ENCODE results near the gene KIR2DL3. TPM values are rescaled to one million over a fixed set of nuclear protein-coding genes. Genes with fewer than 3 reads are reported as not detected.
"Not testable (repeated sequence)": the region's sequence is repeated elsewhere in the genome, so short reads cannot be mapped to it uniquely, and the experiment has no call there.

KIR2DL3 gene
- total and polyA plus RNA-seq, 7 donors, result not detected

DNA sequence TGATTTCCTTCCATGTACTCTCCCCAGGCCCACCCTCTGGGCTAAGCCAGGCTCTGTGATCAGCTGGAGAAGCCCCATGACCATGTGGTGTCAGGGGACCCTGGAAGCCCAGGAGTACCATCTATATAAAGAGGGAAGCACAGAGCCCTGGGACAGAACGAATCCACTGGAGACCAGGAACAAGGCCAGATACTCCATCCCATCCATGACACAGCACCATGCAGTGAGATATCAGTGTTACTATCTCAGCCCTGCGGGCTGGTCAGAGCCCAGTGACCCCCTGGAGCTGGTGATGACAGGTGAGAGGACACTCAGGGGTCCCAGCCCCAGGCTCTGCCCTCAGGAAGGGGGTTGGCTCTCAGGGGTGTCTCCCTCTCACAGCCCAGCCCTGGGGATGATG, 41.5 kb upstream of the KIR2DL3 start:
- H3K9me3 ChIP-seq, result peaks cover 4% of the 10 kb centered on the region
- 19 to 31% (median 23%) methylated on average over 2 of the region's 2 CpGs for WGBS, 3 donors
- H3K27ac ChIP-seq, result no peak overlapping the region
- H3K36me3 ChIP-seq (ENCODE audit: insufficient read depth in 1 of 2, low read depth in 1 of 2), result no peaks in the 10 kb centered on the region
- no peak overlapping the region for H3K4me3 ChIP-seq
- intact Hi-C loops (cut with DNase I), result no loop called here
- no peak for DNase-seq
- no peaks in the 10 kb centered on the region for H3K27me3 ChIP-seq (ENCODE audit: insufficient read depth in 3 of 3, low read length in 2 of 3)
- no peak for ATAC-seq
- no peaks in the 10 kb centered on the region for H3K4me1 ChIP-seq
- TF ChIP-seq, protein P1, sequence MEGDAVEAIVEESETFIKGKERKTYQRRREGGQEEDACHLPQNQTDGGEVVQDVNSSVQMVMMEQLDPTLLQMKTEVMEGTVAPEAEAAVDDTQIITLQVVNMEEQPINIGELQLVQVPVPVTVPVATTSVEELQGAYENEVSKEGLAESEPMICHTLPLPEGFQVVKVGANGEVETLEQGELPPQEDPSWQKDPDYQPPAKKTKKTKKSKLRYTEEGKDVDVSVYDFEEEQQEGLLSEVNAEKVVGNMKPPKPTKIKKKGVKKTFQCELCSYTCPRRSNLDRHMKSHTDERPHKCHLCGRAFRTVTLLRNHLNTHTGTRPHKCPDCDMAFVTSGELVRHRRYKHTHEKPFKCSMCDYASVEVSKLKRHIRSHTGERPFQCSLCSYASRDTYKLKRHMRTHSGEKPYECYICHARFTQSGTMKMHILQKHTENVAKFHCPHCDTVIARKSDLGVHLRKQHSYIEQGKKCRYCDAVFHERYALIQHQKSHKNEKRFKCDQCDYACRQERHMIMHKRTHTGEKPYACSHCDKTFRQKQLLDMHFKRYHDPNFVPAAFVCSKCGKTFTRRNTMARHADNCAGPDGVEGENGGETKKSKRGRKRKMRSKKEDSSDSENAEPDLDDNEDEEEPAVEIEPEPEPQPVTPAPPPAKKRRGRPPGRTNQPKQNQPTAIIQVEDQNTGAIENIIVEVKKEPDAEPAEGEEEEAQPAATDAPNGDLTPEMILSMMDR (IDR thresholded peaks at IDR 0.05), result no peak

DNA sequence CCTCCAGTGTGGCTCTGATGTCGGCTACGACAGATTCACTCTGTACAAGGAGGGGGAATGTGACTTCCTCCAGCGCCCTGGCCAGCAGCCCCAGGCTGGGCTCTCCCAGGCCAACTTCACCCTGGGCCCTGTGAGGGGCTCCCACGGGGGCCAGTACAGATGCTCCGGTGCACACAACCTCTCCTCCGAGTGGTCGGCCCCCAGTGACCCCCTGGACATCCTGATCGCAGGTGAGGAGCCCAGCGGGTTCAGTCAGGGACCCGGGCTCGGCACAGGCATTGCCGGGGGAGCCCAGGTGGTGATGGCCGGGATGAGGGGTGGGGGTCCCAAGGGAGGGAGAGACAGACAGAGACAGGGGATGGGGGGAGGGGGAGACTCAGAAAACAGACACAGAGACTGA, 40.6 kb upstream of the KIR2DL3 start:
- H3K4me1 ChIP-seq; ATAC-seq; intact Hi-C loops (cut with DNase I); H3K27me3 ChIP-seq (ENCODE audit: insufficient read depth in 3 of 3, low read length in 2 of 3); H3K27ac ChIP-seq; H3K9me3 ChIP-seq; H3K4me3 ChIP-seq; H3K36me3 ChIP-seq (ENCODE audit: insufficient read depth in 1 of 2, low read depth in 1 of 2); DNase-seq: not testable (repeated sequence)
- 81 to 84% (median 82%) methylated on average over 10 to 13 of the region's 13 CpGs for WGBS, 3 donors

DNA sequence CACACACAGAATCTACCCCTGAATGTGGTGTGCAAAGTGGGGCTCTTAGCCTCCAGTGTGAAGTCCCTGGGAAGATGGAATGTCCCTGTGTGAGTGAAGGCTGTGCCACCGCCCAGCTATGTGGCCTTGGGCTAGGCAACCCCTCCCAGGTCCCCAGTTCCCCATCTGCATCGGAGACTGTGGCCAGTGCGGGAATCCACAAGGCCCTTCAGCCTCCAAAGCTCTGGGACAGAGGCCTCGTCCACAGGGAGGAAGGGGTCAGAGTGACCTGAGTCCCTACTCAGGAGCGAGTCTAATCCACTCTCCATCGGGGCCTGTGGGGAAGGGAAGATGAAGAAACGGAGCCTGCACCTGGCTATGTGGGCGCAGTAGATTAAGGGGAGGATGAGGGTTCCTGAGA, 33.4 kb upstream of the KIR2DL3 start:
- Histone ChIP-seq H3K4me3 (no peak overlapping the region), H3K9me3 (no peaks in the 10 kb centered on the region), H3K27me3 (ENCODE audit: insufficient read depth in 3 of 3, low read length in 2 of 3) (peaks cover 0 to 1% (median 0%) of the 10 kb centered on the region in 3 donors), H3K27ac (no peak overlapping the region), H3K36me3 (ENCODE audit: insufficient read depth in 1 of 2, low read depth in 1 of 2) (no peaks in the 10 kb centered on the region), H3K4me1 (no peaks in the 10 kb centered on the region)
- DNase-seq (no peak), ATAC-seq (no peak)
- TF ChIP-seq, protein P1 (IDR thresholded peaks at IDR 0.05), result no peak
- intact Hi-C loops (cut with DNase I), result no loop called here
- 69 to 76% (median 69%) methylated on average over 8 of the region's 8 CpGs for WGBS, 3 donors

DNA sequence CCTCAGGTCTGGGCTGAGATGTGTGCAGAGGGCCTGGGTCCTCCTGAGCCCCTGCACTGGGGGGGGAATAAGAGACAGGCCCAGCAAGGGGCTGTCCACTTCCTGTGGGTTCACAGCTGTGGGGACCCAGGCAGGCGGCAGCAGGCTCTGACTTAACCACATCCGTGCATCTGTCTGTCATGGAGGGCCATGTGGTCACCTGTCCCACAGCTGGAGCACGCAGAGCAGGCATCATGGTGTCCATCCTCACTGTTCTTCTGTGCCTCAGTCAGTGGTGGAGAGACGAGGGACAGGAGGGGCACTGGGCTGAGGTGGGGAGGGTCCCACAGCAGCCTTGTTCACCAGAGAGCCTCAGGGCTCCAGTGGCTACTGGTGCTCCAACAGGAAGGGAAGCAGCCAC, 30.4 kb upstream of the KIR2DL3 start:
- 49 to 65% (median 62%) methylated on average over 4 of the region's 4 CpGs for whole genome bisulfite sequencing, 3 donors
- Histone ChIP-seq H3K4me1 (no peaks in the 10 kb centered on the region), H3K36me3 (ENCODE audit: insufficient read depth in 1 of 2, low read depth in 1 of 2) (no peaks in the 10 kb centered on the region), H3K4me3 (no peak overlapping the region), H3K9me3 (no peaks in the 10 kb centered on the region), H3K27me3 (ENCODE audit: insufficient read depth in 3 of 3, low read length in 2 of 3) (peaks cover 0 to 1% (median 0%) of the 10 kb centered on the region in 3 donors), H3K27ac (no peak overlapping the region)
- TF ChIP-seq, protein P1 (IDR thresholded peaks at IDR 0.05), result no peak
- DNase-seq (no peak), ATAC-seq (no peak)
- intact Hi-C loops (cut with DNase I), result no loop called here

DNA sequence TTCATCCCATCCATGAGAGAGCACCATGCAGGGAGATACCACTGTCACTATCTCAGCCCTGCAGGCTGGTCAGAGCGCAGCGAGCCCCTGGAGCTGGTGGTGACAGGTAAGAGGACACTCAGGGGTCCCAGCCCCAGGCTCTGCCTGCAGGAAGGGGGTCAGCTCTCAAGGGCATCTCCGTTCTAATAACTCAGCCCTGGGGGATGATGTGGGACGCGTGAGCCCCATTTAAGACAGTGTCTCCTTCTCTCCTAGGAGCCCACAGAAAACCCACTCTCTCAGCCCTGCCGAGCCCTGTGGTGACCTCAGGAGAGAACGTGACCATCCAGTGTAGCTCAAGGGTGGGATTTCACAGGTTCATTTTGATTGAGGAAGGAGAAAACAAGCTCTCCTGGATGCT, 29.5 kb upstream of the KIR2DL3 start:
- no peaks in the 10 kb centered on the region for H3K4me1 ChIP-seq
- no peak for ATAC-seq
- TF ChIP-seq, protein P1 (IDR thresholded peaks at IDR 0.05), result no peak
- no peak overlapping the region for H3K4me3 ChIP-seq
- H3K9me3 ChIP-seq, result no peaks in the 10 kb centered on the region
- H3K27me3 ChIP-seq (ENCODE audit: insufficient read depth in 3 of 3, low read length in 2 of 3), result peaks cover 0 to 1% (median 0%) of the 10 kb centered on the region in 3 donors
- intact Hi-C loops (cut with DNase I), result no loop called here
- 85% methylated on average over 7 of the region's 7 CpGs for WGBS, 3 donors
- no peak for DNase-seq
- no peaks in the 10 kb centered on the region for H3K36me3 ChIP-seq (ENCODE audit: insufficient read depth in 1 of 2, low read depth in 1 of 2)
- H3K27ac ChIP-seq, result no peak overlapping the region
